Stimulated activated CD4-positive, alpha-beta T cell treated with anti-CD3 and anti-CD28 coated beads, Interleukin-2, amount 100 ng/mL, for 4 hours (primary cell): ENCODE measurements around the gene PAIP2.

Experiments
- DNase-seq: peaks from one replicate; pipeline ENCODE4 v3.0.0-alpha.2; 2020; ENCODE audit warnings: low read depth

The PAIP2 gene

DNA sequence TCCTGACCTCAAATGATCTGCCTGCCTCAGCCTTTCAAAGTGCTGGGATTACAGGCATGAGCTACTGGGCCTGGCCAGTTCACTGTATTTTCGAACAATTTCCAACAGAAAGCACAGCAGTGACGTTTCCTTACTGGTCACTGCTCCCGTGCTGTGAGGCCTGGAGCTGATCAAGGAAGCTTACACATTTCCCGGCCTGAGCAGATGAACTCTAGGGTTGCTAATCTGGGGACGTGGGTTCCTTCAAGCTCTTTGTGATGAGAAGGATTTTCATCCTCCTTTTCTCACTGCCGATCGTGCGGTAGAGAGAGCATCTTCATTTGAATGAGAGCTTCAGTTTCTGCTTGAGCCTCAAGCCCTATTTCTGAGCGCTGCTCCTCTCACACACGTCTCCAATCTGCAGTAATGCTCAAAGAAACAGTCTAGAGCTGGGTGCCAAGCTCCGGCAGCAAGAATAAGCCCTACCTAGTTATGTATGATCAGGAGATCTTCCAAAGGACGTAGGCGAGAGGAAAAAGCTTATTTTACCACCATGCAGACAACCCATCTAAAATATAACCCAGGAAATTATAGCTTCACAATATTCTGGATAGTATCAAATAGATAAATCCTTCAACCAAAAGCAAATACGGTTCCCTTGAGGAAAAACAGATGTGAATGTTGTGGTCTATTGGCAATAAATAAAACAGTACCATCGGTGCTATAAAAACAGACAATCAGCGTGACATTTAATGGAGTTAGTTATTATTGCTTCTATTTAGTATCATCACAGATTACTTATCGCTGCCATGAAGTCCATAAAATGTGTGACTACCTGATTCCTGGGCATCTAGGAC is 69.6 kb downstream of the PAIP2 start:
- DNase-seq: no peak

DNA sequence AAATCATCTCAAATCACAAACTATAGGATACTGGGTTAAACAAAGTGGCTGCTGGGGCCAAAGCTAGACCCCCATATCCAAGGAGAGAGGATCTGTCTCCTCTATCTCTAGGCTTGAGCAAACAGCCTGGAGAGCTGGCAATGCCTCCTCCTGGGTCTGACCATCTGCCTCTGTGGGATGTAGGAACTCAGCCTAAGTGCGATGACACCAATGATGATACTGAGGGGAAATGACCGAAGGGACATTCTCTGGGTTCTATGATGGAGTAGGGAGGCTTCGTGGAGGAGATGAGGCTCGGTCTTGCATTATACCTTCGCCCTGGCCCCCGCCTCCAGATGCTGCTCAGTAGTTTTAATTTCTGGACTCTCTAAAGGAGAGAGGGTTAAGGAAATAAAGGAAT is 71.5 kb downstream of the PAIP2 start:
- no peak for DNase-seq

- DNase-seq: no peak
Measured at GRCh38 chr5:139413963-139414362, 72.3 kb downstream of the PAIP2 start.

- DNase-seq: no peak
Measured at GRCh38 chr5:139414581-139415130, 73.0 kb downstream of the PAIP2 start.

- no peak for DNase-seq
Measured at GRCh38 chr5:139415221-139415861, 73.7 kb downstream of the PAIP2 start.

DNA sequence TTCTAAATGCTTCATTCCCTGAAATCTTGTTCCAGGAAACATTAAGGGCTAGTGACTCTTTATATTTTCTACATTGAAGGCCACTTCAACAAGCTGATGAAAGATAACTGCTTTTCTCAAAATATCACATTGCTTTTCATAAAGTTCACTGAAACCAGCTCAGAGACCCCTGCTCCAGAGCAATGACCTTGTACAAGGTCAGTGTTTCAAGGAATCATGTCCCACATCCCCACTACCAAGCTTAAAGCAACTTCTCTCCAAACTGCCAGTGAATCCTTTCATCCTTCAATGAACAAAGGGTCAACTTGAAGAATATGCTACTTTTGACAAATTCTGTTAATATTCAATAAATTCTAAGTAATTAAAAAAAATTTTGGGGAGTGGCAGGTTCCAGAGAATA is 74.2 kb downstream of the PAIP2 start:
- no peak for DNase-seq

DNA sequence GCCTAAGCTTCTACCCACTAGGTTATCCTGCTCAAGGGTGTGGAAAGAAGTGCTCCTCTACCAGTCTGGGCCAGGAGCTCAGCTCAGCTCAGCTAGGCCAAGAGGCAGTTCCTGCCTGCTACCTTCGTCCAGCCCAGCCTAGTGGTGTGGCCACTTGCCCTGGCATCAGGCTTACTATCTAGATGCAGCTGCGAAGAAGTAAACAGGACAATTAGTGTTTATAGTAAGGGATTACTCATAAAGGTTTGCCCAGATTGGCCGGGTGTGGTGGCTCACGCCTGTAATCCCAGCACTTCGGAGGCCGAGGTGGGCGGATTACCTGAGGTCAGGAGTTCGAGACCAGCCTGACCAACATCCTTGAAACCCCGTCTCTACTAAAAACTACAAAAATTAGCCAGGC is 75.0 kb downstream of the PAIP2 start:
- DNase-seq: no peak

GRCh38 chr5:139417214-139417613 is 75.6 kb downstream of the PAIP2 start:
- no peak for DNase-seq

GRCh38 chr5:139418793-139419192 is 77.1 kb downstream of the PAIP2 start:
- DNase-seq: no peak
